ENCODE data around the gene RPL5. TPM values are rescaled to one million over a fixed set of nuclear protein-coding genes. Genes with fewer than 3 reads are reported as not detected.

Gene RPL5
- total RNA-seq, 1 donor from 2014 or later: 1,528 TPM

- DNase-seq (ENCODE audit: low read depth, low spot score): no peak
- H3K27ac Mint-ChIP-seq (ENCODE audit: unreplicated experiment): no peak overlapping the region
- H3K9me3 Mint-ChIP-seq: peaks cover 4% of the 10 kb centered on the region
- H3K36me3 Mint-ChIP-seq (ENCODE audit: low read depth): peaks cover 62% of the 10 kb centered on the region
- H3K27me3 Mint-ChIP-seq (ENCODE audit: low read depth): no peaks in the 10 kb centered on the region
- peaks cover 41% of the 10 kb centered on the region for H3K4me1 Mint-ChIP-seq
- H3K4me3 Mint-ChIP-seq: peak overlapping the region; percentile 41
- TF ChIP-seq CTCF (conservative IDR thresholded peaks at IDR 0.05): no peak
These were observed 7.6 kb downstream of the RPL5 start for GRCh38 chr1:92839442-92839841.

DNA sequence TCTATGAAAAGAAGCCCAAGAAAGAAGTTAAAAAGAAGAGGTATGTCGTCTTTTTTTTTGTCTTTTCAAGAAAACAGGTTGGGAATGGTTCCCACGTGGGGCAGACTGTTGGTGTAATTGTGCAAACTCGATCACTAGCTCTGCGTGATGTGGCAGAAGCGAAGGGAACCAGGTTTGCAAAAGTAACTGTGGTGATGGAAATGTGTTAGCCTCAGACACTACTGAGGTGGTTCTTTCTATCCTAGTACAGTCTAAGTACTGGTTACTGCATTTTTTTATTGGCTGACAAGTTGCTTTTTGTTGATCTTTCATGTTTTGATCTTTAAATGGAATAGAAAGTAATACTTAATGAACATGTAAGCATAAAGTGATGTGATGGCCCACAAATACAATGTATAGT is 8.8 kb downstream of the RPL5 start:
- DNase-seq (ENCODE audit: low read depth, low spot score): no peak
- Mint-ChIP-seq H3K4me1 (peaks cover 29% of the 10 kb centered on the region), H3K9me3 (peaks cover 4% of the 10 kb centered on the region), H3K36me3 (ENCODE audit: low read depth) (peaks cover 53% of the 10 kb centered on the region), H3K27me3 (ENCODE audit: low read depth) (no peaks in the 10 kb centered on the region), H3K4me3 (no peak overlapping the region), H3K27ac (ENCODE audit: unreplicated experiment) (no peak overlapping the region)
- TF ChIP-seq CTCF (conservative IDR thresholded peaks at IDR 0.05): no peak

- Mint-ChIP-seq H3K36me3 (ENCODE audit: low read depth) (peaks cover 44% of the 10 kb centered on the region), H3K9me3 (peaks cover 4% of the 10 kb centered on the region), H3K4me3 (no peak overlapping the region), H3K27me3 (ENCODE audit: low read depth) (no peaks in the 10 kb centered on the region), H3K27ac (ENCODE audit: unreplicated experiment) (no peak overlapping the region), H3K4me1 (peaks cover 15% of the 10 kb centered on the region)
- no peak for TF ChIP-seq CTCF (conservative IDR thresholded peaks at IDR 0.05)
- DNase-seq (ENCODE audit: low read depth, low spot score): no peak
These were observed 10.5 kb downstream of the RPL5 start for GRCh38 chr1:92842082-92843045.

GRCh38 chr1:92843046-92843423 is 11.2 kb downstream of the RPL5 start:
- H3K36me3 Mint-ChIP-seq (ENCODE audit: low read depth): peaks cover 39% of the 10 kb centered on the region
- H3K27me3 Mint-ChIP-seq (ENCODE audit: low read depth): no peaks in the 10 kb centered on the region

More at GRCh38 chr1:92843046-92843423, 11.2 kb downstream of the RPL5 start:
- H3K9me3 Mint-ChIP-seq: peaks cover 4% of the 10 kb centered on the region
- H3K4me1 Mint-ChIP-seq: peaks cover 8% of the 10 kb centered on the region
- DNase-seq (ENCODE audit: low read depth, low spot score): no peak
- no peak overlapping the region for H3K27ac Mint-ChIP-seq (ENCODE audit: unreplicated experiment)
- no peak for TF ChIP-seq CTCF (conservative IDR thresholded peaks at IDR 0.05)
- no peak overlapping the region for H3K4me3 Mint-ChIP-seq

Measured in neural crest cell (in vitro differentiated cells).